HepG2 (cell line): ENCODE measurements around the gene COQ5. TPM values are rescaled to one million over a fixed set of nuclear protein-coding genes. Genes with fewer than 3 reads are reported as not detected.

Source experiments
- ATAC-seq: fragments of 200-7000 bp; cut with Tn5 transposase; 3 replicates; pipeline ENCODE4 v1.9.1; 2020; ENCODE audit warnings: mild to moderate bottlenecking, moderate library complexity
- BruUV-seq: library from RNA; stranded (reverse); fragments of 400-500 nt; replicated peaks from 2 replicates; lab custom pipeline; 2021; lab: Mats Ljungman, UMichigan
- CTCF ChIA-PET: fragments of 300-600 bp; formaldehyde crosslinking; extraction: SDS; loops from one replicate; lab custom pipeline; 2021; ENCODE audit warnings: low total read pairs, inconsistent platforms, low intra/inter-chr PET ratio; lab: Yijun Ruan, JAX
- POLR2A ChIA-PET: fragments of 350-600 bp; sonication (Branson Sonifier 250); formaldehyde crosslinking; loops from one replicate; lab custom pipeline; 2020; ENCODE audit warnings: antibody characterized with exemption, inconsistent platforms; lab: Yijun Ruan, JAX
- DNase-seq: peaks from one replicate; pipeline ENCODE4 v3.0.0-alpha.2; 2015; ENCODE audit warnings: low spot score
- FAIRE-seq: peaks from 3 replicates; lab custom pipeline; 2011; peaks lifted over from hg19 to GRCh38; lab: Jason Lieb, UNC
- H2AFZ ChIP-seq: one replicate; pipeline ENCODE4 v1.6.1; 2011; ENCODE audit warnings: low read length, inconsistent platforms
- H3K27ac ChIP-seq: fragments of 300-600 bp; 3 replicates; pipeline ENCODE4 v1.8.0; 2011; ENCODE audit warnings: mixed run types, mild to moderate bottlenecking, mixed read lengths, low read length, inconsistent platforms; ENCODE audit not compliant: insufficient read depth; ENCODE audit errors: extremely low read length
- H3K27me3 ChIP-seq, 2 experiments: fragments of 200-600 bp in 1 of 2; 2 replicates in 1 of 2; 3 replicates in 1 of 2; pipeline versions ENCODE4 v1.6.0 to v1.8.0; 2011; ENCODE audit warnings: low read length in 2 of 2, mild to moderate bottlenecking in 2 of 2, moderate library complexity in 2 of 2, inconsistent platforms in 1 of 2; ENCODE audit not compliant: insufficient read depth in 2 of 2, control insufficient read depth in 1 of 2
- H3K36me3 ChIP-seq, 2 experiments: fragments of 200-600 bp in 1 of 2; replicated peaks in 1 of 2; 2 replicates in 1 of 2; 3 replicates in 1 of 2; pipeline versions ENCODE4 v1.5.1 to v1.8.0; 2011; ENCODE audit warnings: low read length in 2 of 2, inconsistent platforms in 1 of 2; ENCODE audit not compliant: insufficient read depth in 2 of 2, control insufficient read depth in 1 of 2
- H3K4me1 ChIP-seq: 2 replicates; pipeline ENCODE4 v1.5.1; 2012; ENCODE audit warnings: low read length, inconsistent platforms; ENCODE audit not compliant: insufficient read depth
- H3K4me2 ChIP-seq: 2 replicates; pipeline ENCODE4 v1.6.0; 2011; ENCODE audit warnings: low read depth, low read length, inconsistent platforms
- H3K4me3 ChIP-seq, 3 experiments: fragments of 200-600 bp in 1 of 3; sonication (generic), shearing (Covaris generic) in 1 of 3; replicated peaks in 1 of 3; 2 replicates each; pipeline ENCODE4 v1.5.1; 2011 to 2016; ENCODE audit warnings: low read length in 3 of 3, inconsistent platforms in 2 of 3, low read depth in 2 of 3, mild to moderate bottlenecking in 2 of 3, control low read depth in 1 of 3, mixed read lengths in 1 of 3; ENCODE audit not compliant: insufficient read depth in 1 of 3
- H3K79me2 ChIP-seq: one replicate; pipeline ENCODE4 v1.6.1; 2011; ENCODE audit warnings: low read length, inconsistent platforms; ENCODE audit not compliant: insufficient read depth
- H3K9ac ChIP-seq: 2 replicates; pipeline ENCODE4 v1.6.0; 2011; ENCODE audit warnings: mild to moderate bottlenecking, low read depth, low read length, inconsistent platforms; ENCODE audit not compliant: insufficient read depth
- H3K9me3 ChIP-seq: 2 replicates; pipeline ENCODE4 v1.5.1; 2012; ENCODE audit warnings: mild to moderate bottlenecking, low read length
- H4K20me1 ChIP-seq: 2 replicates; pipeline ENCODE4 v1.6.0; 2011; ENCODE audit warnings: inconsistent platforms, mild to moderate bottlenecking, low read length, moderate library complexity; ENCODE audit not compliant: insufficient read depth
- ELF1 ChIP-seq: sonication (generic); formaldehyde crosslinking; IDR thresholded peaks from 2 replicates; pipeline ENCODE4 v1.4.0; 2020; ENCODE audit warnings: missing genetic modification reagents
- KDM3A ChIP-seq: IDR thresholded peaks from 2 replicates; pipeline ENCODE4 v1.6.1; 2018; ENCODE audit warnings: low read depth, missing compliant biosample characterization
- MED13 ChIP-seq: sonication (generic); formaldehyde crosslinking; IDR thresholded peaks from 2 replicates; pipeline ENCODE4 v1.5.0; 2020; ENCODE audit warnings: missing genetic modification reagents
- NFE2L2 ChIP-seq: fragments of 150-350 bp; IDR thresholded peaks from 2 replicates; pipeline ENCODE4 v1.6.1; 2014; ENCODE audit warnings: low read length
- SALL2 ChIP-seq: sonication (generic); formaldehyde crosslinking; IDR thresholded peaks from 2 replicates; pipeline ENCODE4 v1.8.1; 2023; ENCODE audit warnings: mild to moderate bottlenecking, missing genetic modification reagents, inconsistent platforms
- ZNF24 ChIP-seq: fragments of 450-650 bp; IDR thresholded peaks from 2 replicates; pipeline ENCODE4 v1.6.1; 2017; ENCODE audit warnings: antibody characterized with exemption, mild to moderate bottlenecking
- ZNF383 ChIP-seq: sonication (generic); formaldehyde crosslinking; IDR thresholded peaks from 2 replicates; pipeline ENCODE4 v1.4.0; 2020; ENCODE audit warnings: missing genetic modification reagents, mild to moderate bottlenecking, borderline replicate concordance
- ZNF790 ChIP-seq: sonication (generic); formaldehyde crosslinking; IDR thresholded peaks from 2 replicates; pipeline ENCODE4 v1.8.0; 2022; ENCODE audit warnings: missing genetic modification reagents, mild to moderate bottlenecking, borderline replicate concordance
- WGBS: methylation state at CpG from one replicate; pipeline ENCODE4 v1.1.6; 2017; ENCODE audit warnings: low lambda C conversion rate; 5-methylcytosine and 5-hydroxymethylcytosine counted together
- in situ Hi-C: cut with HindIII; loops from 2 replicates; pipeline ENCODE4 v1.10.0; 2017; ENCODE audit warnings: low pct_unique_long_range_greater_than_20kb; ENCODE audit not compliant: extremely low pct_ligation_motif_present
- intact Hi-C: fragments of 100-400 bp; cut with micrococcal nuclease; formaldehyde crosslinking; loops from one replicate; pipeline ENCODE4 v1.10.0; 2022; ENCODE audit not compliant: unreplicated experiment
- polyA plus RNA-seq, 8 experiments: library from polyadenylated mRNA; depleted of rRNA in 3 of 8; stranded (reverse) in 7 of 8; unstranded in 1 of 8; fragments of >200 nt; fragmentation: Illumina TruSeq in 4 of 8; extraction: Trizol in 4 of 8; gene quantifications; 2 replicates each; pipeline versions ENCODE4 v1.2.1 to v1.2.3, GENCODE V29; 2011 to 2016; ENCODE audit warnings: low read depth in 4 of 8, missing spikeins in 1 of 8, mixed read lengths in 1 of 8; ENCODE audit not compliant: insufficient read depth in 1 of 8
- total RNA-seq, 5 experiments: library from RNA; depleted of rRNA; stranded (reverse); fragments of >200 nt; fragmentation: Illumina TruSeq; extraction: Trizol; gene quantifications; 2 replicates each; pipeline ENCODE4 v1.2.3, GENCODE V29; 2016; ENCODE audit warnings: low read depth in 1 of 5
- TF ChIP-seq, protein P1 (sequence below), 2 experiments: IDR thresholded peaks; 2 replicates each; pipeline ENCODE4 v1.6.1; 2011 to 2012; ENCODE audit warnings: low read length in 2 of 2, borderline replicate concordance in 1 of 2, low read depth in 1 of 2, mild to moderate bottlenecking in 1 of 2, moderate library complexity in 1 of 2
- TF ChIP-seq, protein P2 (sequence below): sonication (generic); formaldehyde crosslinking; IDR thresholded peaks from 2 replicates; pipeline ENCODE4 v1.8.1; 2023; ENCODE audit warnings: mild to moderate bottlenecking, inconsistent platforms, moderate library complexity, missing genetic modification reagents, borderline replicate concordance

The COQ5 gene
- total and polyA plus RNA-seq, 2 of the 13 experiments (the other 11 are each of a cell fraction or from before 2014, with no cell fraction given): 36.4 to 41.5 TPM

- DNase-seq (no peak), FAIRE-seq (no peak), ATAC-seq (no peak)
- CTCF ChIA-PET: interaction anchor here (0.9 kb wide), 1 partner anchor 109 kb away, joined by 3 read pairs; no protein-coding TSS in a partner anchor
- H2AFZ ChIP-seq: no peak overlapping the region
- in situ Hi-C loops (no loop called here), intact Hi-C loops (loop anchor here (2.0 kb wide), 1 partner anchor 27 kb away; the partner anchor contains the start of gene COX6A1)
- peaks cover 18 to 56% of the 10 kb centered on the region in 2 experiments for H3K36me3 ChIP-seq
- BruUV-seq: no TSS peak
- H3K27me3 ChIP-seq: no peaks in the 10 kb centered on the region; a peak in 1 of 5 replicates
- peaks cover 40% of the 10 kb centered on the region for H3K79me2 ChIP-seq
- H3K4me3 ChIP-seq: no peak overlapping the region
- TF ChIP-seq, protein P1, sequence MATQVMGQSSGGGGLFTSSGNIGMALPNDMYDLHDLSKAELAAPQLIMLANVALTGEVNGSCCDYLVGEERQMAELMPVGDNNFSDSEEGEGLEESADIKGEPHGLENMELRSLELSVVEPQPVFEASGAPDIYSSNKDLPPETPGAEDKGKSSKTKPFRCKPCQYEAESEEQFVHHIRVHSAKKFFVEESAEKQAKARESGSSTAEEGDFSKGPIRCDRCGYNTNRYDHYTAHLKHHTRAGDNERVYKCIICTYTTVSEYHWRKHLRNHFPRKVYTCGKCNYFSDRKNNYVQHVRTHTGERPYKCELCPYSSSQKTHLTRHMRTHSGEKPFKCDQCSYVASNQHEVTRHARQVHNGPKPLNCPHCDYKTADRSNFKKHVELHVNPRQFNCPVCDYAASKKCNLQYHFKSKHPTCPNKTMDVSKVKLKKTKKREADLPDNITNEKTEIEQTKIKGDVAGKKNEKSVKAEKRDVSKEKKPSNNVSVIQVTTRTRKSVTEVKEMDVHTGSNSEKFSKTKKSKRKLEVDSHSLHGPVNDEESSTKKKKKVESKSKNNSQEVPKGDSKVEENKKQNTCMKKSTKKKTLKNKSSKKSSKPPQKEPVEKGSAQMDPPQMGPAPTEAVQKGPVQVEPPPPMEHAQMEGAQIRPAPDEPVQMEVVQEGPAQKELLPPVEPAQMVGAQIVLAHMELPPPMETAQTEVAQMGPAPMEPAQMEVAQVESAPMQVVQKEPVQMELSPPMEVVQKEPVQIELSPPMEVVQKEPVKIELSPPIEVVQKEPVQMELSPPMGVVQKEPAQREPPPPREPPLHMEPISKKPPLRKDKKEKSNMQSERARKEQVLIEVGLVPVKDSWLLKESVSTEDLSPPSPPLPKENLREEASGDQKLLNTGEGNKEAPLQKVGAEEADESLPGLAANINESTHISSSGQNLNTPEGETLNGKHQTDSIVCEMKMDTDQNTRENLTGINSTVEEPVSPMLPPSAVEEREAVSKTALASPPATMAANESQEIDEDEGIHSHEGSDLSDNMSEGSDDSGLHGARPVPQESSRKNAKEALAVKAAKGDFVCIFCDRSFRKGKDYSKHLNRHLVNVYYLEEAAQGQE (IDR thresholded peaks at IDR 0.05; ENCODE audit: borderline replicate concordance in 1 of 2, low read depth in 1 of 2, low read length in 2 of 2): no peak
- TF ChIP-seq NFE2L2 (no peak), KDM3A (no peak), ZNF383 (CRISPR knock-in tag) (no peak), ZNF790 (CRISPR knock-in tag) (no peak), ZNF24 (no peak), MED13 (CRISPR knock-in tag) (no peak), ELF1 (no peak), SALL2 (no peak)
- TF ChIP-seq, protein P2, sequence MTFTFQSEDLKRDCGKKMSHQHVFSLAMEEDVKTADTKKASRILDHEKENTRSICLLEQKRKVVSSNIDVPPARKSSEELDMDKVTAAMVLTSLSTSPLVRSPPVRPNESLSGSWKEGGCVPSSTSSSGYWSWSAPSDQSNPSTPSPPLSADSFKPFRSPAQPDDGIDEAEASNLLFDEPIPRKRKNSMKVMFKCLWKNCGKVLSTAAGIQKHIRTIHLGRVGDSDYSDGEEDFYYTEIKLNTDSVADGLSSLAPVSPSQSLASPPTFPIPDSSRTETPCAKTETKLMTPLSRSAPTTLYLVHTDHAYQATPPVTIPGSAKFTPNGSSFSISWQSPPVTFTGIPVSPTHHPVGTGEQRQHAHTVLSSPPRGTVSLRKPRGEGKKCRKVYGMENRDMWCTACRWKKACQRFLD (CRISPR knock-in tag): no peak
- H3K27ac ChIP-seq: no peak overlapping the region
- H3K9ac ChIP-seq: no peak overlapping the region
- no peak overlapping the region for H3K4me2 ChIP-seq
- peaks cover 30% of the 10 kb centered on the region for H4K20me1 ChIP-seq
- POLR2A ChIA-PET: interaction anchor here (1.7 to 1.9 kb wide), 2 partner anchors 8 to 9 kb away, joined by 6 read pairs; no protein-coding TSS in a partner anchor
- WGBS: 79% methylated on average over 5 of the region's 5 CpGs
- peaks cover 29% of the 10 kb centered on the region for H3K4me1 ChIP-seq
- H3K9me3 ChIP-seq: no peaks in the 10 kb centered on the region
These were observed 63.2 kb downstream of the COQ5 start for GRCh38 chr12:120465756-120466155.
